ENCODE data around the gene MYADML2. TPM values are rescaled to one million over a fixed set of nuclear protein-coding genes. Genes with fewer than 3 reads are reported as not detected.

The MYADML2 gene
- total RNA-seq, 1 donor from 2014 or later, result not detected

- DNase-seq (ENCODE audit: low read depth in 2 of 2), result no peak
These were observed 6.2 kb downstream of the MYADML2 start for GRCh38 chr17:81940538-81941483.

GRCh38 chr17:81939881-81940385 lies 7.1 kb downstream of the MYADML2 start:
- DNase-seq (ENCODE audit: low read depth in 2 of 2), result no peak

GRCh38 chr17:81939218-81939617 lies 7.8 kb downstream of the MYADML2 start:
- no peak for DNase-seq (ENCODE audit: low read depth in 2 of 2)

GRCh38 chr17:81935709-81936084 lies 11.3 kb downstream of the MYADML2 start:
- DNase-seq (ENCODE audit: low read depth in 2 of 2), result no peak

- no peak for DNase-seq (ENCODE audit: low read depth in 2 of 2)
These were observed 12.0 kb downstream of the MYADML2 start for GRCh38 chr17:81934850-81935708.

GRCh38 chr17:81934098-81934757 lies 12.8 kb downstream of the MYADML2 start:
- DNase-seq (ENCODE audit: low read depth in 2 of 2), result no peak

GRCh38 chr17:81933178-81933699 lies 13.8 kb downstream of the MYADML2 start:
- DNase-seq (ENCODE audit: low read depth in 2 of 2), result no peak

GRCh38 chr17:81932333-81932983 lies 14.6 kb downstream of the MYADML2 start:
- DNase-seq (ENCODE audit: low read depth in 2 of 2), result no peak

GRCh38 chr17:81931557-81932332 lies 15.3 kb downstream of the MYADML2 start:
- DNase-seq (ENCODE audit: low read depth in 2 of 2), result no peak

- DNase-seq (ENCODE audit: low read depth in 2 of 2), result no peak
These were observed 15.9 kb downstream of the MYADML2 start for GRCh38 chr17:81931189-81931556.

GRCh38 chr17:81930142-81931125 lies 16.6 kb downstream of the MYADML2 start:
- DNase-seq (ENCODE audit: low read depth in 2 of 2), result no peak

GRCh38 chr17:81929253-81930141 lies 17.5 kb downstream of the MYADML2 start:
- DNase-seq (ENCODE audit: low read depth in 2 of 2), result no peak

- DNase-seq (ENCODE audit: low read depth in 2 of 2), result no peak
These were observed 18.3 kb downstream of the MYADML2 start for GRCh38 chr17:81928544-81929252.

- peak; percentile 95 to 98 for DNase-seq (ENCODE audit: low read depth in 2 of 2)
These were observed 19.1 kb downstream of the MYADML2 start, which contains the start of gene MAFG for GRCh38 chr17:81927653-81928543. Gene MAFG, minus strand, starts transcription at chr17:81927735. Its CDS starts 4,550 bp downstream, at chr17:81923185.

- DNase-seq (ENCODE audit: low read depth in 2 of 2), result no peak
These were observed 19.8 kb downstream of the MYADML2 start for GRCh38 chr17:81927152-81927652.

All from lung microvascular endothelial cell (primary cell).